HepG2 (cell line): Measurements from ENCODE around the gene NCOA5. TPM values are rescaled to one million over a fixed set of nuclear protein-coding genes. Genes with fewer than 3 reads are reported as not detected.
A peak's percentile ranks its signal among the peaks of the same experiment; 100 is the strongest.

Source experiments
- ARNT2 ChIP-seq: sonication (generic); formaldehyde crosslinking; IDR thresholded peaks from 2 replicates; pipeline ENCODE4 v1.8.0; 2022; ENCODE audit warnings: mild to moderate bottlenecking, low read depth, missing genetic modification reagents, moderate library complexity
- CEBPG ChIP-seq: IDR thresholded peaks from 2 replicates; pipeline ENCODE4 v1.6.1; 2016
- EHMT2 ChIP-seq: fragments of 200-600 bp; sonication (generic); IDR thresholded peaks from 2 replicates; pipeline ENCODE4 v1.7.0; 2017; ENCODE audit warnings: antibody characterized with exemption, low read depth, low read length, borderline replicate concordance
- KLF6 ChIP-seq: IDR thresholded peaks from 2 replicates; pipeline ENCODE4 v1.8.0; 2016; ENCODE audit warnings: missing biosample characterization, missing genetic modification reagents
- MNT ChIP-seq: fragments of 450-650 bp; IDR thresholded peaks from 2 replicates; pipeline ENCODE4 v1.6.1; 2016
- TBL1XR1 ChIP-seq: fragments of 150-350 bp; IDR thresholded peaks from 2 replicates; pipeline ENCODE4 v1.6.1; 2014; ENCODE audit warnings: borderline replicate concordance, low read length; ENCODE audit not compliant: partially characterized antibody
- ZBED4 ChIP-seq: sonication (generic); formaldehyde crosslinking; IDR thresholded peaks from 2 replicates; pipeline ENCODE4 v1.4.0; 2020; ENCODE audit warnings: missing genetic modification reagents, borderline replicate concordance
- ZFP36L2 ChIP-seq: sonication (generic); formaldehyde crosslinking; IDR thresholded peaks from 2 replicates; pipeline ENCODE4 v1.4.0; 2020; ENCODE audit warnings: missing genetic modification reagents
- ZHX2 ChIP-seq, 2 experiments: sonication (generic) in 1 of 2; formaldehyde crosslinking in 1 of 2; IDR thresholded peaks; 2 replicates each; pipeline versions ENCODE4 v1.6.1 to v1.9.0; 2014 to 2022; ENCODE audit warnings: antibody characterized with exemption in 1 of 2, borderline replicate concordance in 1 of 2, inconsistent platforms in 1 of 2, low read depth in 1 of 2, missing genetic modification reagents in 1 of 2
- ZNF224 ChIP-seq: sonication (generic); formaldehyde crosslinking; IDR thresholded peaks from 2 replicates; pipeline ENCODE4 v1.5.0; 2020; ENCODE audit warnings: mild to moderate bottlenecking, missing genetic modification reagents
- ZNF367 ChIP-seq: sonication (generic); formaldehyde crosslinking; IDR thresholded peaks from 2 replicates; pipeline ENCODE4 v1.4.0; 2020; ENCODE audit warnings: missing genetic modification reagents, borderline replicate concordance
- polyA plus RNA-seq, 8 experiments: library from polyadenylated mRNA; depleted of rRNA in 3 of 8; stranded (reverse) in 7 of 8; unstranded in 1 of 8; fragments of >200 nt; fragmentation: Illumina TruSeq in 4 of 8; extraction: Trizol in 4 of 8; gene quantifications; 2 replicates each; pipeline versions ENCODE4 v1.2.1 to v1.2.3, GENCODE V29; 2011 to 2016; ENCODE audit warnings: low read depth in 4 of 8, missing spikeins in 1 of 8, mixed read lengths in 1 of 8; ENCODE audit not compliant: insufficient read depth in 1 of 8
- total RNA-seq, 5 experiments: library from RNA; depleted of rRNA; stranded (reverse); fragments of >200 nt; fragmentation: Illumina TruSeq; extraction: Trizol; gene quantifications; 2 replicates each; pipeline ENCODE4 v1.2.3, GENCODE V29; 2016; ENCODE audit warnings: low read depth in 1 of 5

Gene NCOA5
- total and polyA plus RNA-seq, 2 of the 13 experiments (the other 11 are each of a cell fraction or from before 2014, with no cell fraction given), result 16.5 to 28.4 TPM

- TF ChIP-seq ZHX2 (IDR thresholded peaks at IDR 0.05; ENCODE audit: low read depth) (no peak), ZHX2 (CRISPR knock-in tag; IDR thresholded peaks at IDR 0.05; ENCODE audit: borderline replicate concordance) (no peak), ZNF367 (no peak), MNT (no peak), CEBPG (CRISPR knock-in tag) (peak; percentile 25; the same call in 1 of the 2 replicates), ZBED4 (CRISPR knock-in tag) (no peak), ZNF224 (CRISPR knock-in tag) (no peak; the same call in 1 of the 2 replicates), KLF6 (CRISPR knock-in tag) (0 out of 2 replicates have a peak, but pooled peaks have one; percentile 41), EHMT2 (no peak), ZFP36L2 (no peak), ARNT2 (CRISPR knock-in tag) (peak; percentile 51; the same call in 1 of the 2 replicates), TBL1XR1 (peak; percentile 79)
Observed at GRCh38 chr20:46014517-46015396, 75.0 kb downstream of the NCOA5 start (continued).
